Panc1 (cell line): ENCODE results near the gene USP14. TPM values are rescaled to one million over a fixed set of nuclear protein-coding genes. Genes with fewer than 3 reads are reported as not detected.

ENCODE experiments used
- ATAC-seq: fragments of 200-7000 bp; cut with Tn5 transposase; 2 replicates; pipeline ENCODE4 v1.9.1; 2020; ENCODE audit warnings: mild to moderate bottlenecking, moderate library complexity
- BruUV-seq: library from RNA; stranded (reverse); fragments of 400-500 nt; replicated peaks from 2 replicates; lab custom pipeline; 2021; lab: Mats Ljungman, UMichigan
- CTCF ChIA-PET: fragments of 300-600 bp; sonication (Branson Sonifier 250); formaldehyde crosslinking; loops from one replicate; lab custom pipeline; 2022; ENCODE audit warnings: antibody characterized with exemption; lab: Charles Lee
- POLR2A ChIA-PET: fragments of 300-600 bp; sonication (Branson Sonifier 250); formaldehyde crosslinking; loops from one replicate; lab custom pipeline; 2022; ENCODE audit warnings: antibody characterized with exemption; lab: Charles Lee
- DNase-seq: peaks from one replicate; pipeline ENCODE4 v3.0.0-alpha.2; 2010; ENCODE audit warnings: low read depth, low spot score
- H3K27ac ChIP-seq: 2 replicates; pipeline ENCODE4 v1.5.1; 2011; ENCODE audit warnings: mild to moderate bottlenecking, low read length, inconsistent platforms
- H3K27me3 ChIP-seq: fragments of 200-500 bp; sonication (Bioruptor generic); 2 replicates; pipeline ENCODE4 v1.6.0; 2014; ENCODE audit warnings: low read length, inconsistent platforms; ENCODE audit not compliant: control insufficient read depth, insufficient read depth
- H3K36me3 ChIP-seq: fragments of 200-500 bp; sonication (Bioruptor generic); 2 replicates; pipeline ENCODE4 v1.5.1; 2014; ENCODE audit warnings: inconsistent platforms, mild to moderate bottlenecking, low read length, moderate library complexity; ENCODE audit not compliant: control insufficient read depth, insufficient read depth
- H3K4me1 ChIP-seq: 2 replicates; pipeline ENCODE4 v1.5.1; 2011; ENCODE audit warnings: inconsistent platforms, mild to moderate bottlenecking, low read length, moderate library complexity; ENCODE audit not compliant: control insufficient read depth, insufficient read depth
- H3K4me3 ChIP-seq, 2 experiments: 2 replicates each; pipeline ENCODE4 v1.5.1; 2011 to 2012; ENCODE audit warnings: low read depth in 2 of 2, low read length in 2 of 2, mild to moderate bottlenecking in 2 of 2, inconsistent platforms in 1 of 2, moderate library complexity in 1 of 2
- H3K9me3 ChIP-seq: fragments of 200-500 bp; sonication (Bioruptor generic); 2 replicates; pipeline ENCODE4 v1.5.1; 2014; ENCODE audit warnings: low read depth, mild to moderate bottlenecking, inconsistent platforms, low read length, moderate library complexity; ENCODE audit not compliant: control insufficient read depth, insufficient read depth
- CTCF ChIP-seq: fragments of 450-650 bp; IDR thresholded peaks from 2 replicates; pipeline ENCODE4 v1.5.1; 2017; ENCODE audit warnings: mild to moderate bottlenecking
- POLR2AphosphoS5 ChIP-seq: IDR thresholded peaks from 2 replicates; pipeline ENCODE4 v1.6.1; 2012; ENCODE audit warnings: mild to moderate bottlenecking, low read depth, low read length, moderate library complexity
- SIN3A ChIP-seq: IDR thresholded peaks from 2 replicates; pipeline ENCODE4 v1.6.1; 2012; ENCODE audit warnings: low read depth, mild to moderate bottlenecking, low read length, moderate library complexity, borderline replicate concordance; ENCODE audit not compliant: insufficient read depth
- TCF7L2 ChIP-seq: IDR thresholded peaks from 2 replicates; pipeline ENCODE4 v1.6.1; 2011; ENCODE audit warnings: mild to moderate bottlenecking, low read depth, low read length, inconsistent platforms
- in situ Hi-C: cut with HindIII; loops from 2 replicates; pipeline ENCODE4 v1.10.0; 2016; ENCODE audit warnings: low sequenced_read_pairs, low pct_unique_long_range_greater_than_20kb
- intact Hi-C: fragments of 100-400 bp; cut with micrococcal nuclease; formaldehyde crosslinking; loops from one replicate; pipeline ENCODE4 v1.10.0; 2022; ENCODE audit not compliant: unreplicated experiment
- total RNA-seq: library from RNA; stranded (reverse); gene quantifications from one replicate; pipeline ENCODE4 v1.2.1, GENCODE V29; 2021; ENCODE audit not compliant: unreplicated experiment
- TF ChIP-seq, protein P1 (sequence below), 2 experiments: IDR thresholded peaks; 2 replicates each; pipeline ENCODE4 v1.6.1; 2011 to 2012; ENCODE audit warnings: low read depth in 2 of 2, control low read depth in 1 of 2, low read length in 1 of 2, mild to moderate bottlenecking in 1 of 2, moderate library complexity in 1 of 2; ENCODE audit not compliant: insufficient read depth in 1 of 2

The USP14 gene
- total RNA-seq, 1 experiment from 2014 or later: 75.0 TPM

DNA sequence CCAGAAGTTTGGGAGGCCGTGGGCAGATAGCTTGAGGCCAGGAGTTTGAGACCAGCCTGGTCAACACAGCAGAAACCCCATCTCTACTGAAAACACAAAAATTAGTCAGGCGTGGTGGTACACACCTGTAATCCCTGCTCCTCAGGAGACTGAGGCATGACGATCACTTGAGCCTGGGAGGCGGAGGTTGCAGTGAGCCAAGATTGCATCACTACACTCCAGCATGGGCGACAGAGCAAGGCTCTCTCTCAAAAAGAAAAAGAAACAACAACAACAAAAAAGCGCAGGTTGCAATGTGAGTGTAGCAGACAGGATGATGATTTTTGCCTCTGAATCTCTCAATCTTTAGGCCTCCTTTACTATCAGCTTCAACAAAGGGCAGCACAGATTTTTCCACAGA lies 2.7 kb upstream of the USP14 start:
- POLR2A ChIA-PET: interaction anchor here (0.5 kb wide), 1 partner anchor 15 kb away, joined by 8 read pairs; no protein-coding TSS in a partner anchor
- H3K27ac ChIP-seq: no peak overlapping the region
- H3K36me3 ChIP-seq: no peaks in the 10 kb centered on the region
- no TSS peak for BruUV-seq
- peaks cover 12% of the 10 kb centered on the region; the same call in 1 of the 2 replicates for H3K4me1 ChIP-seq
- intact Hi-C loops (no loop called here), in situ Hi-C loops (no loop called here)
- no peak for ATAC-seq
- DNase-seq: no peak
- no peak overlapping the region for H3K4me3 ChIP-seq
- CTCF ChIA-PET: no interaction called here
- H3K27me3 ChIP-seq: no peaks in the 10 kb centered on the region
- H3K9me3 ChIP-seq: no peaks in the 10 kb centered on the region
- TF ChIP-seq TCF7L2 (no peak), CTCF (no peak), POLR2AphosphoS5 (no peak), SIN3A (no peak)
- TF ChIP-seq, protein P1, sequence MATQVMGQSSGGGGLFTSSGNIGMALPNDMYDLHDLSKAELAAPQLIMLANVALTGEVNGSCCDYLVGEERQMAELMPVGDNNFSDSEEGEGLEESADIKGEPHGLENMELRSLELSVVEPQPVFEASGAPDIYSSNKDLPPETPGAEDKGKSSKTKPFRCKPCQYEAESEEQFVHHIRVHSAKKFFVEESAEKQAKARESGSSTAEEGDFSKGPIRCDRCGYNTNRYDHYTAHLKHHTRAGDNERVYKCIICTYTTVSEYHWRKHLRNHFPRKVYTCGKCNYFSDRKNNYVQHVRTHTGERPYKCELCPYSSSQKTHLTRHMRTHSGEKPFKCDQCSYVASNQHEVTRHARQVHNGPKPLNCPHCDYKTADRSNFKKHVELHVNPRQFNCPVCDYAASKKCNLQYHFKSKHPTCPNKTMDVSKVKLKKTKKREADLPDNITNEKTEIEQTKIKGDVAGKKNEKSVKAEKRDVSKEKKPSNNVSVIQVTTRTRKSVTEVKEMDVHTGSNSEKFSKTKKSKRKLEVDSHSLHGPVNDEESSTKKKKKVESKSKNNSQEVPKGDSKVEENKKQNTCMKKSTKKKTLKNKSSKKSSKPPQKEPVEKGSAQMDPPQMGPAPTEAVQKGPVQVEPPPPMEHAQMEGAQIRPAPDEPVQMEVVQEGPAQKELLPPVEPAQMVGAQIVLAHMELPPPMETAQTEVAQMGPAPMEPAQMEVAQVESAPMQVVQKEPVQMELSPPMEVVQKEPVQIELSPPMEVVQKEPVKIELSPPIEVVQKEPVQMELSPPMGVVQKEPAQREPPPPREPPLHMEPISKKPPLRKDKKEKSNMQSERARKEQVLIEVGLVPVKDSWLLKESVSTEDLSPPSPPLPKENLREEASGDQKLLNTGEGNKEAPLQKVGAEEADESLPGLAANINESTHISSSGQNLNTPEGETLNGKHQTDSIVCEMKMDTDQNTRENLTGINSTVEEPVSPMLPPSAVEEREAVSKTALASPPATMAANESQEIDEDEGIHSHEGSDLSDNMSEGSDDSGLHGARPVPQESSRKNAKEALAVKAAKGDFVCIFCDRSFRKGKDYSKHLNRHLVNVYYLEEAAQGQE (IDR thresholded peaks at IDR 0.05; ENCODE audit: insufficient read depth in 1 of 2, low read depth in 2 of 2, low read length in 1 of 2): no peak

GRCh38 chr18:156514-157230 lies 1.7 kb upstream of the USP14 start:
- H3K9me3 ChIP-seq: no peaks in the 10 kb centered on the region
- 0 out of 2 replicates have a peak overlapping the region, but pooled peaks have one; percentile 49 for H3K27ac ChIP-seq
- ATAC-seq: no peak
- H3K36me3 ChIP-seq: no peaks in the 10 kb centered on the region; the same call in 1 of the 2 replicates
- no peak for DNase-seq
- ChIA-PET CTCF (no interaction called here), POLR2A (interaction anchor here (0.5 kb wide), 1 partner anchor 14 kb away, joined by 8 read pairs; no protein-coding TSS in a partner anchor)
- in situ Hi-C loops: no loop called here
- no peak overlapping the region for H3K4me3 ChIP-seq
- TF ChIP-seq TCF7L2 (no peak), POLR2AphosphoS5 (no peak), CTCF (no peak), SIN3A (no peak)
- TF ChIP-seq, protein P1 (IDR thresholded peaks at IDR 0.05; ENCODE audit: insufficient read depth in 1 of 2, low read depth in 2 of 2, low read length in 1 of 2): no peak
- intact Hi-C loops: no loop called here
- no peaks in the 10 kb centered on the region for H3K27me3 ChIP-seq
- peaks cover 19% of the 10 kb centered on the region for H3K4me1 ChIP-seq
- BruUV-seq: no TSS peak
